GM23338 (cell line): ENCODE measurements around the gene ERVMER34-1. TPM values are rescaled to one million over a fixed set of nuclear protein-coding genes. Genes with fewer than 3 reads are reported as not detected.

ENCODE experiments used
- ATAC-seq: fragments of 200-7000 bp; cut with Tn5 transposase; 3 replicates; pipeline ENCODE4 v1.9.1; 2020
- DNase-seq: peaks from one replicate; pipeline ENCODE4 v3.0.0-alpha.2; 2015; ENCODE audit warnings: low spot score
- H2AFZ ChIP-seq: fragments of 200-600 bp; sonication (generic); 2 replicates; pipeline ENCODE4 v1.8.0; 2016; ENCODE audit warnings: antibody characterized with exemption, mild to moderate bottlenecking, moderate library complexity
- H3F3A ChIP-seq: fragments of 200-600 bp; sonication (generic); replicated peaks from 2 replicates; pipeline ENCODE4 v1.8.0; 2017; ENCODE audit warnings: antibody characterized with exemption, mixed run types, low read depth
- H3K27ac ChIP-seq: fragments of 200-600 bp; sonication (generic); 2 replicates; pipeline ENCODE4 v1.6.1; 2016; ENCODE audit warnings: low read depth
- H3K27me3 ChIP-seq: fragments of 200-600 bp; sonication (generic); 2 replicates; pipeline ENCODE4 v1.8.0; 2016; ENCODE audit warnings: mild to moderate bottlenecking, mixed run types, moderate library complexity; ENCODE audit not compliant: insufficient read depth
- H3K36me3 ChIP-seq: fragments of 200-600 bp; sonication (generic); 2 replicates; pipeline ENCODE4 v1.8.0; 2016; ENCODE audit warnings: mild to moderate bottlenecking; ENCODE audit not compliant: insufficient read depth
- H3K4me1 ChIP-seq: fragments of 200-600 bp; sonication (generic); 2 replicates; pipeline ENCODE4 v1.8.0; 2016; ENCODE audit warnings: mild to moderate bottlenecking, moderate library complexity; ENCODE audit not compliant: insufficient read depth
- H3K4me2 ChIP-seq: fragments of 200-600 bp; sonication (generic); 2 replicates; pipeline ENCODE4 v1.7.1; 2017; ENCODE audit warnings: mixed run types
- H3K4me3 ChIP-seq: fragments of 200-600 bp; sonication (generic); 2 replicates; pipeline ENCODE4 v1.6.1; 2016; ENCODE audit warnings: mixed run types
- H3K79me2 ChIP-seq: fragments of 200-600 bp; sonication (generic); replicated peaks from 2 replicates; pipeline ENCODE4 v1.8.0; 2017; ENCODE audit warnings: mild to moderate bottlenecking; ENCODE audit not compliant: insufficient read depth
- H3K9me2 ChIP-seq: fragments of 200-600 bp; sonication (generic); 2 replicates; pipeline ENCODE4 v1.8.0; 2017; ENCODE audit not compliant: insufficient read depth
- H4K20me1 ChIP-seq: fragments of 200-600 bp; sonication (generic); replicated peaks from 2 replicates; pipeline ENCODE4 v1.8.0; 2017; ENCODE audit warnings: mild to moderate bottlenecking; ENCODE audit not compliant: insufficient read depth
- H3K27ac Mint-ChIP-seq: 2 replicates; pipeline ENCODE4 v1.8.0; 2020; ENCODE audit warnings: inconsistent platforms, mild to moderate bottlenecking, moderate library complexity, mixed read lengths
- H3K27me3 Mint-ChIP-seq: 3 replicates; pipeline ENCODE4 v1.8.0; 2022; ENCODE audit warnings: low read depth, mild to moderate bottlenecking, moderate library complexity, mixed read lengths, inconsistent platforms; ENCODE audit not compliant: insufficient read depth, poor library complexity
- H3K36me3 Mint-ChIP-seq: 3 replicates; pipeline ENCODE4 v1.8.0; 2021; ENCODE audit warnings: low read depth, mild to moderate bottlenecking, inconsistent platforms, moderate library complexity, mixed read lengths
- H3K4me1 Mint-ChIP-seq: 3 replicates; pipeline ENCODE4 v1.8.0; 2020; ENCODE audit warnings: mild to moderate bottlenecking, inconsistent platforms, mixed read lengths
- H3K4me3 Mint-ChIP-seq: 3 replicates; pipeline ENCODE4 v1.8.0; 2021; ENCODE audit warnings: moderate library complexity, mild to moderate bottlenecking, inconsistent platforms, mixed read lengths
- H3K9me3 Mint-ChIP-seq: 3 replicates; pipeline ENCODE4 v1.8.0; 2020; ENCODE audit warnings: moderate library complexity, mild to moderate bottlenecking, inconsistent platforms, mixed read lengths
- EZH2 ChIP-seq: fragments of 200-600 bp; sonication (generic); IDR thresholded peaks from one replicate; pipeline ENCODE4 v1.8.0; 2017; ENCODE audit warnings: antibody characterized with exemption, mild to moderate bottlenecking, low read depth; ENCODE audit not compliant: unreplicated experiment
- EZH2phosphoT487 ChIP-seq: fragments of 200-600 bp; sonication (generic); IDR thresholded peaks from one replicate; pipeline ENCODE4 v1.8.1; 2018; ENCODE audit warnings: antibody characterized with exemption; ENCODE audit not compliant: unreplicated experiment
- JUNB ChIP-seq: IDR thresholded peaks from one replicate; pipeline ENCODE4 v1.6.1; 2016; ENCODE audit warnings: antibody characterized with exemption; ENCODE audit not compliant: unreplicated experiment
- NANOG ChIP-seq: IDR thresholded peaks from 2 replicates; pipeline ENCODE4 v1.6.1; 2016; ENCODE audit warnings: antibody characterized with exemption, borderline replicate concordance
- POLR2AphosphoS5 ChIP-seq: IDR thresholded peaks from 2 replicates; pipeline ENCODE4 v1.6.1; 2016; ENCODE audit warnings: antibody characterized with exemption, low read depth
- STAT1 ChIP-seq: IDR thresholded peaks from one replicate; pipeline ENCODE4 v1.6.1; 2016; ENCODE audit warnings: antibody characterized with exemption; ENCODE audit not compliant: unreplicated experiment
- ZNF114 ChIP-seq: fragments of 250-450 bp; sonication (Bioruptor Pico); IDR thresholded peaks from 2 replicates; pipeline ENCODE4 v1.5.0; 2020; ENCODE audit warnings: mild to moderate bottlenecking, moderate library complexity
- ZNF331 ChIP-seq: fragments of 250-450 bp; sonication (Bioruptor Pico); IDR thresholded peaks from 2 replicates; pipeline ENCODE4 v1.5.0; 2020; ENCODE audit warnings: low read depth, mild to moderate bottlenecking, moderate library complexity
- long read RNA-seq: library from polyadenylated mRNA; unstranded; transcript quantifications from one replicate; pipeline ENCODE4 v2.0.0, GENCODE V29; 2020; ENCODE audit not compliant: unreplicated experiment
- polyA plus RNA-seq: library from polyadenylated mRNA; unstranded; fragments of >200 nt; fragmentation: Nextera tagmentation; extraction: Ambion mirVana; gene quantifications from 2 replicates; pipeline ENCODE4 v1.2.1, GENCODE V29; 2016
- total RNA-seq: library from RNA; depleted of rRNA; stranded (reverse); fragments of >200 nt; shearing (Covaris generic); gene quantifications from 2 replicates; pipeline ENCODE4 v1.2.3, GENCODE V29; 2014; rRNA removed
- TF ChIP-seq, protein P1 (sequence below), 2 experiments: fragments of 200-600 bp in 1 of 2; sonication (generic) in 1 of 2; conservative IDR thresholded peaks; 2 replicates each; pipeline versions ENCODE4 v1.5.1 to v1.6.1; 2016 to 2017; ENCODE audit warnings: antibody characterized with exemption in 2 of 2, low read depth in 2 of 2, mild to moderate bottlenecking in 2 of 2, moderate library complexity in 1 of 2
- TF ChIP-seq, protein P2 (sequence below): IDR thresholded peaks from one replicate; pipeline ENCODE4 v1.6.1; 2018; ENCODE audit warnings: antibody characterized with exemption; ENCODE audit not compliant: unreplicated experiment
- TF ChIP-seq, protein P3 (sequence below): IDR thresholded peaks from 2 replicates; pipeline ENCODE4 v1.6.1; 2016; ENCODE audit warnings: antibody characterized with exemption

Gene ERVMER34-1, protein sequence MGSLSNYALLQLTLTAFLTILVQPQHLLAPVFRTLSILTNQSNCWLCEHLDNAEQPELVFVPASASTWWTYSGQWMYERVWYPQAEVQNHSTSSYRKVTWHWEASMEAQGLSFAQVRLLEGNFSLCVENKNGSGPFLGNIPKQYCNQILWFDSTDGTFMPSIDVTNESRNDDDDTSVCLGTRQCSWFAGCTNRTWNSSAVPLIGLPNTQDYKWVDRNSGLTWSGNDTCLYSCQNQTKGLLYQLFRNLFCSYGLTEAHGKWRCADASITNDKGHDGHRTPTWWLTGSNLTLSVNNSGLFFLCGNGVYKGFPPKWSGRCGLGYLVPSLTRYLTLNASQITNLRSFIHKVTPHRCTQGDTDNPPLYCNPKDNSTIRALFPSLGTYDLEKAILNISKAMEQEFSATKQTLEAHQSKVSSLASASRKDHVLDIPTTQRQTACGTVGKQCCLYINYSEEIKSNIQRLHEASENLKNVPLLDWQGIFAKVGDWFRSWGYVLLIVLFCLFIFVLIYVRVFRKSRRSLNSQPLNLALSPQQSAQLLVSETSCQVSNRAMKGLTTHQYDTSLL
- total RNA-seq (30.9 and 34.1 TPM in 2 replicates), polyA plus RNA-seq (14.5 and 15.9 TPM in 2 replicates)
- long read RNA-seq: 0 reads

DNA sequence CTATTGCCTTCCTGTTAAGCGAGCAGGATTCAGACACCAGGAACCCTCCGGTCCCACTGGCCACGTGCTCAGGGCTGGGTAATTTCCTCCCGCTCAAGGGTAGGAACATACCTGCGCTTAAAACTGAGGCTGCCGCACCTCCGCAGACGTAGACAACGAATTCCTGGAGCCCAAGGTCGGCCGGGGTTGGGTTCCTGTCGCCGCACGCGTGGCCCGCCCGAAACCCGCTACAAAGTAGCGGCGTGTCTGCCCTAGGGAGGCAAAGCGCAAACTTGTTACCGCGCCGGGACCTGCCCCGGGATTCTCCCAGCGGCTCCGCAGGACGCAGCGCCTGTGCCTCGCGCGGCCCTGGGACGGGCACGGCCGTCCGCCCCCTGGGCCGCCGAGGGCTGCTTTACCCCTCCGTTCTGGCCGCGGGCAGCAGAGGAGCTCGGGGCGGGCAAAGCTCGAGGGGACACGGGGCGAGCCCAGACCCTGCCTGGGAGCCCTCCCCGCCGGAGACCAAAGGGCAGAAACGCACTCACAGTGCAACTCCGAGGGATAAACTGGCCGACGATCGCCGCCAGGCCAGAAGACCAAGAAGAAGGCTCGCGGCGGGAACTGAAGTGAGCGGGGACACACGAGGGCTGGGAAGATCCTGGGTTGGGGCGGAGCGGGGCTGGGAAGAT is at the start of gene ERVMER34-1:
TSS of gene ERVMER34-1 (minus strand) at position 607 of the 668 bp plus-strand sequence. CDS start 5,905 bp downstream, outside the sequence.
- Mint-ChIP-seq H3K36me3 (peaks cover 48% of the 10 kb centered on the region), H3K27me3 (peaks cover 32% of the 10 kb centered on the region), H3K27ac (peak within 1 kb of the TSS; percentile 67; the same call in 1 of the 2 replicates), H3K4me3 (peak within 1 kb of the TSS; percentile 75), H3K4me1 (peaks cover 7% of the 10 kb centered on the region), H3K9me3 (peaks cover 20% of the 10 kb centered on the region)
- Histone ChIP-seq H3K4me2 (peak within 1 kb of the TSS; percentile 84), H3K4me3 (peak within 1 kb of the TSS; percentile 68), H3K36me3 (peaks cover 22% of the 10 kb centered on the region; the same call in 1 of the 2 replicates), H3F3A (peaks cover 14% of the 10 kb centered on the region), H3K9me2 (peaks cover 11% of the 10 kb centered on the region), H2AFZ (peak within 1 kb of the TSS; percentile 95), H3K4me1 (peaks cover 13% of the 10 kb centered on the region; the same call in 1 of the 2 replicates), H3K79me2 (peaks cover 20% of the 10 kb centered on the region), H3K27me3 (peaks cover 28% of the 10 kb centered on the region), H4K20me1 (no peaks in the 10 kb centered on the region; the same call in 1 of the 2 replicates), H3K27ac (0 out of 2 replicates have a peak within 1 kb of the TSS, but pooled peaks have one; percentile 79)
- ATAC-seq: peak; percentile 75
- peak; percentile 60 for DNase-seq
- TF ChIP-seq STAT1: no peak
- no peak for TF ChIP-seq EZH2phosphoT487
- TF ChIP-seq NANOG: no peak
- TF ChIP-seq, protein P1, sequence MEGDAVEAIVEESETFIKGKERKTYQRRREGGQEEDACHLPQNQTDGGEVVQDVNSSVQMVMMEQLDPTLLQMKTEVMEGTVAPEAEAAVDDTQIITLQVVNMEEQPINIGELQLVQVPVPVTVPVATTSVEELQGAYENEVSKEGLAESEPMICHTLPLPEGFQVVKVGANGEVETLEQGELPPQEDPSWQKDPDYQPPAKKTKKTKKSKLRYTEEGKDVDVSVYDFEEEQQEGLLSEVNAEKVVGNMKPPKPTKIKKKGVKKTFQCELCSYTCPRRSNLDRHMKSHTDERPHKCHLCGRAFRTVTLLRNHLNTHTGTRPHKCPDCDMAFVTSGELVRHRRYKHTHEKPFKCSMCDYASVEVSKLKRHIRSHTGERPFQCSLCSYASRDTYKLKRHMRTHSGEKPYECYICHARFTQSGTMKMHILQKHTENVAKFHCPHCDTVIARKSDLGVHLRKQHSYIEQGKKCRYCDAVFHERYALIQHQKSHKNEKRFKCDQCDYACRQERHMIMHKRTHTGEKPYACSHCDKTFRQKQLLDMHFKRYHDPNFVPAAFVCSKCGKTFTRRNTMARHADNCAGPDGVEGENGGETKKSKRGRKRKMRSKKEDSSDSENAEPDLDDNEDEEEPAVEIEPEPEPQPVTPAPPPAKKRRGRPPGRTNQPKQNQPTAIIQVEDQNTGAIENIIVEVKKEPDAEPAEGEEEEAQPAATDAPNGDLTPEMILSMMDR (conservative IDR thresholded peaks at IDR 0.05; ENCODE audit: low read depth in 2 of 2): no peak
- TF ChIP-seq, protein P2, sequence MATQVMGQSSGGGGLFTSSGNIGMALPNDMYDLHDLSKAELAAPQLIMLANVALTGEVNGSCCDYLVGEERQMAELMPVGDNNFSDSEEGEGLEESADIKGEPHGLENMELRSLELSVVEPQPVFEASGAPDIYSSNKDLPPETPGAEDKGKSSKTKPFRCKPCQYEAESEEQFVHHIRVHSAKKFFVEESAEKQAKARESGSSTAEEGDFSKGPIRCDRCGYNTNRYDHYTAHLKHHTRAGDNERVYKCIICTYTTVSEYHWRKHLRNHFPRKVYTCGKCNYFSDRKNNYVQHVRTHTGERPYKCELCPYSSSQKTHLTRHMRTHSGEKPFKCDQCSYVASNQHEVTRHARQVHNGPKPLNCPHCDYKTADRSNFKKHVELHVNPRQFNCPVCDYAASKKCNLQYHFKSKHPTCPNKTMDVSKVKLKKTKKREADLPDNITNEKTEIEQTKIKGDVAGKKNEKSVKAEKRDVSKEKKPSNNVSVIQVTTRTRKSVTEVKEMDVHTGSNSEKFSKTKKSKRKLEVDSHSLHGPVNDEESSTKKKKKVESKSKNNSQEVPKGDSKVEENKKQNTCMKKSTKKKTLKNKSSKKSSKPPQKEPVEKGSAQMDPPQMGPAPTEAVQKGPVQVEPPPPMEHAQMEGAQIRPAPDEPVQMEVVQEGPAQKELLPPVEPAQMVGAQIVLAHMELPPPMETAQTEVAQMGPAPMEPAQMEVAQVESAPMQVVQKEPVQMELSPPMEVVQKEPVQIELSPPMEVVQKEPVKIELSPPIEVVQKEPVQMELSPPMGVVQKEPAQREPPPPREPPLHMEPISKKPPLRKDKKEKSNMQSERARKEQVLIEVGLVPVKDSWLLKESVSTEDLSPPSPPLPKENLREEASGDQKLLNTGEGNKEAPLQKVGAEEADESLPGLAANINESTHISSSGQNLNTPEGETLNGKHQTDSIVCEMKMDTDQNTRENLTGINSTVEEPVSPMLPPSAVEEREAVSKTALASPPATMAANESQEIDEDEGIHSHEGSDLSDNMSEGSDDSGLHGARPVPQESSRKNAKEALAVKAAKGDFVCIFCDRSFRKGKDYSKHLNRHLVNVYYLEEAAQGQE: no peak
- TF ChIP-seq EZH2: no peak
- TF ChIP-seq, protein P3, sequence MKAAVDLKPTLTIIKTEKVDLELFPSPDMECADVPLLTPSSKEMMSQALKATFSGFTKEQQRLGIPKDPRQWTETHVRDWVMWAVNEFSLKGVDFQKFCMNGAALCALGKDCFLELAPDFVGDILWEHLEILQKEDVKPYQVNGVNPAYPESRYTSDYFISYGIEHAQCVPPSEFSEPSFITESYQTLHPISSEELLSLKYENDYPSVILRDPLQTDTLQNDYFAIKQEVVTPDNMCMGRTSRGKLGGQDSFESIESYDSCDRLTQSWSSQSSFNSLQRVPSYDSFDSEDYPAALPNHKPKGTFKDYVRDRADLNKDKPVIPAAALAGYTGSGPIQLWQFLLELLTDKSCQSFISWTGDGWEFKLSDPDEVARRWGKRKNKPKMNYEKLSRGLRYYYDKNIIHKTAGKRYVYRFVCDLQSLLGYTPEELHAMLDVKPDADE: no peak
- no peak for TF ChIP-seq POLR2AphosphoS5
- no peak for TF ChIP-seq ZNF114 (CRISPR knock-in tag)
- TF ChIP-seq JUNB: no peak
- TF ChIP-seq ZNF331 (CRISPR knock-in tag): no peak
